ENCODE data around the gene FKBP1A.
"Not testable (repeated sequence)": the region's sequence is repeated elsewhere in the genome, so short reads cannot be mapped to it uniquely, and the experiment has no call there.

Gene FKBP1A

GRCh38 chr20:1364106-1364505 is 28.7 kb downstream of the FKBP1A start:
- DNase-seq (ENCODE audit: low read depth, low spot score), result no peak

- no peak for DNase-seq (ENCODE audit: low read depth, low spot score)
These were observed 29.3 kb downstream of the FKBP1A start for GRCh38 chr20:1363522-1363921.

GRCh38 chr20:1362484-1362883 is 30.4 kb downstream of the FKBP1A start:
- no peak for DNase-seq (ENCODE audit: low read depth, low spot score)

- DNase-seq (ENCODE audit: low read depth, low spot score), result no peak
These were observed 32.6 kb downstream of the FKBP1A start for GRCh38 chr20:1360094-1360846.

DNA sequence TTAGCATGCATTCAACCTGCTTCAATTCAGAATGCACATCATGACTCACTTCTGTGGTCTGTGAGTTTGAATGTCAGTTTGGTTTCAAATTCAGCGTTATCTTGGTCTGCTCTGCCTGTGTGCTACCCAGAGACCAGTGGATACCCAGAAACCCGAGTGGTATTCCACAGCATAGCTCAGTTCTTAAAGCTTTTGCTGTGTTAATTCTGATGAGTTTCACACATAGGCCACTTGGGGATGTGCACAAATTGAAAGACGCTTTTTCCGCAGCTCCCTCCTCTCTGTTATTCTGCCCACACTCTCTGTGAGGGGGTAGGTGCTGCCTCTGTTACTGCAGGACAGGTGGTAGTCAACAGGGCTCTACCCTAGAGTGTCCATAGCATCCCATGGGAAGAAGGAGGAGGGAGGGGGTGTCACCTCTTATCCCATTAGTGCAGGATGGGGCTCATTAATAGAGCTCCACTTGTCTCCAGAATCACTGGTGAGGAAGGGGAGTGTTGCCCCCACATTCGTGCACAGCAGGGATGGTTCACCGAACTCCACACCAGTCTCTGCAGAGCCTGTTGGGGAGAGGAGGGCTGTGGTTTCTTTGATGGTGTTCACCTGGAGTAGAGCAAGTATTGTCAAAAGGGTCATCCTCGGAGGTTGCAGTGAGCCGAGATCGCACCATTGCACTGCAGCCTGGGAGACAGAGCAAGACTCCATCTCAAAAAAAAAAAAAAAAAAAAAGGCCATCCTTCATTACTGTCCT is 34.8 kb downstream of the FKBP1A start:
- DNase-seq (ENCODE audit: low read depth, low spot score), result peak; percentile 16

GRCh38 chr20:1353956-1354355 is 38.9 kb downstream of the FKBP1A start:
- DNase-seq (ENCODE audit: low read depth, low spot score), result no peak

- no peak for DNase-seq (ENCODE audit: low read depth, low spot score)
These were observed 46.4 kb downstream of the FKBP1A start for GRCh38 chr20:1346315-1346969.

- DNase-seq (ENCODE audit: low read depth, low spot score), result no peak
These were observed 47.1 kb downstream of the FKBP1A start for GRCh38 chr20:1345756-1346093.

DNA sequence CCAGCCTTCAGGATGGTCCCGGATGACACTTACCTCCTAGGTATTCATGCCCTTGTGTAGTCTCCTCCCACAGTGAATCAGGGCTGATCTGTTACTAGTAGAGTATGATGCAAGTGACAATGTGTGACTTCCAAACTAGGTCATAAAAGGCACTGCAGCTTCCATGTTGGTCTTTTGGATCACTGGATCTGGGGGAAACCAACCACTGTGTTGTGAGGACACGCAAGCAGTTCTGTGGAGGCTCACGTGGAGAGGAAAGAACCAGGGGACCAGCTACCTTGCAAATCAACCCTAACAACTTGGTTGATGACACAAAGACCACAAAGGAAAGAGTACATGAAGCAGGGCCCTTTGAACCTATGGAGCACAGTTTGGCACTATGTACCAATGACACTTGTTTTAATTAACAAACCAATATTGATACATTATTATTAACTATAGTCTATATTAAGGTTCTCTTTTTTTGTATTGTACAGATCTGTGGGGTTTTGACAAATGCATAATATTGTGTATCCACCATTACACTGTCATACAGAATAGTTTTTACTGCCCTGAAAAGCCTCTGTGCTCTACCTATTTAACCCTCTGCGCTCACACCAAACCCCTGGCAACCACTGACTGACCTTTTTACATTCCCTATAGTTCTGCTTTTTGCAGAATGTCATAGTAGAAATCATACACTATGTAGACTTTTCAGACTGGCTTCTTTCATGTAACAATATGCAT is 47.7 kb downstream of the FKBP1A start:
- no peak for DNase-seq (ENCODE audit: low read depth, low spot score)

- DNase-seq (ENCODE audit: low read depth, low spot score), result not testable (repeated sequence)
These were observed 49.3 kb downstream of the FKBP1A start for GRCh38 chr20:1343446-1344124.

DNA sequence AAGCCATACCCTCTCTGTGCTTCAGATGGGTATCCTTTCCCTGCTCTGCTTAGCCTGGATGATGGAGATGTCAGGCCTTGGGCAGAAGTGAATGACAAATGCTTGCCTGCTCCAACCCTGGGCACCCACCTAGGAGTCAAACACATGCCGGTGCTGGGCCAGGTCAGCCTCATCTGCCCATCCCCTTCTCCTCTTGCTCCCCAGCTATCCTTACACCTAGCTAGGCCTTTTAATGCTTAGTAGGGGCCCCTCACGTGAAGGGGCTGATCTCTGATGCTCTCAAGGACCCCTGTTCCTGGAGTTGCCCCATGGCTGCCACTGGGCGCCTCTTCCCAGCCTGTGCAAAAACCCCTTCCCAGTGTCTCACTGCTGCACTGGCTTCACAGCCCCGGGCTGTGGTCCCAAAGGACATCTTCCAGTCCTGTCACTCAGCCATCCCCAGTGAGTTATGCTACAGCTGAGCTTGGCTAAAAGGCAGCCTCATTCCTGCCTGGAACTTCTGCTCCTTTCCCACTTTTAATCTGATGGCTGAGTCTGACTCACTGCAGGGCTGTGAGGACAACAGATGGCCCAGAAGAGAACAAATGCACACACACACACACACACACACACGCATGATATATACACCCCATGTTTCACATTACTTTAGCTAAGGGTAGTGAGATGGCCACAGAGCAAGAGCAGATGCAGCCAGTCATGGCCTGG is 51.1 kb downstream of the FKBP1A start:
- no peak for DNase-seq (ENCODE audit: low read depth, low spot score)

- DNase-seq (ENCODE audit: low read depth, low spot score), result no peak
These were observed 54.1 kb downstream of the FKBP1A start for GRCh38 chr20:1338801-1339200.

DNA sequence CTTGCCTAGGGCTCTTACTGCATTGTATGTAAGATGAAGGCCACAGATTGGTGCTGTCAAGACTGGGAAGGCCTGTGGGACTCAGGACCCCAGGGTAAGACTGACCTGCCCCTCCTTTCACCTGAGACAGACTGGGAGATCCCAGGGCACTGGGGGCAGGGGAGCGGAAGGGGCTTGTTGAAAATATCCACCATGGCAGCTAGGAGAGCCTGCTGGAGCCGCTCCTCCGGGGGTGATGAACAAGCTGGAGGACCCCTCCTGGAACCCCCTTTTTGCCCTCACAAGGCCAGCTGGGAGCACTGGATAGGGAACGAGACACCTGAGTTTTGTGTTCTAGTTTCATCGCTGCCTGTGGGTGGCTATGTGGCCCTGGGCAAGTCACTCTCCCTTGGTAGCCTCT is 54.8 kb downstream of the FKBP1A start:
- no peak for DNase-seq (ENCODE audit: low read depth, low spot score)

DNA sequence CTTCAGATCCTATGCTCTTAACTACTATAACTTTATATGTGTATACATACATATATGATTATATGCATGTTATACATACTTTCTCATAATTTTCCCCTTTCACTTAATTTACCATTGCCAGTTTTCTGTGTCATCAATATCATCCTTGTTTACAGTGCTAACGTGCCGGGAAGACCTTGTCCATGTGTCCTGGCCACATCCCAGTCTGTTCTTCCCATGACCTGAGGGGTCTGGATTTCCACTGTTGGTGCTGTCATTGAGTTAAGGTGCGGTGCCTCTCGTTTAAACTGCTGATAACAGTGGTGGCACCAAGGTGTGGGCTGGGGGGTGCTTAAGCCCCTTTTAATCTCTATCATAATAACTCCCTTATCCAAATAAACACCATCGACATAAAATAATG is 55.4 kb downstream of the FKBP1A start:
- DNase-seq (ENCODE audit: low read depth, low spot score), result no peak

GRCh38 chr20:1336699-1337367 is 56.0 kb downstream of the FKBP1A start:
- DNase-seq (ENCODE audit: low read depth, low spot score), result no peak

DNA sequence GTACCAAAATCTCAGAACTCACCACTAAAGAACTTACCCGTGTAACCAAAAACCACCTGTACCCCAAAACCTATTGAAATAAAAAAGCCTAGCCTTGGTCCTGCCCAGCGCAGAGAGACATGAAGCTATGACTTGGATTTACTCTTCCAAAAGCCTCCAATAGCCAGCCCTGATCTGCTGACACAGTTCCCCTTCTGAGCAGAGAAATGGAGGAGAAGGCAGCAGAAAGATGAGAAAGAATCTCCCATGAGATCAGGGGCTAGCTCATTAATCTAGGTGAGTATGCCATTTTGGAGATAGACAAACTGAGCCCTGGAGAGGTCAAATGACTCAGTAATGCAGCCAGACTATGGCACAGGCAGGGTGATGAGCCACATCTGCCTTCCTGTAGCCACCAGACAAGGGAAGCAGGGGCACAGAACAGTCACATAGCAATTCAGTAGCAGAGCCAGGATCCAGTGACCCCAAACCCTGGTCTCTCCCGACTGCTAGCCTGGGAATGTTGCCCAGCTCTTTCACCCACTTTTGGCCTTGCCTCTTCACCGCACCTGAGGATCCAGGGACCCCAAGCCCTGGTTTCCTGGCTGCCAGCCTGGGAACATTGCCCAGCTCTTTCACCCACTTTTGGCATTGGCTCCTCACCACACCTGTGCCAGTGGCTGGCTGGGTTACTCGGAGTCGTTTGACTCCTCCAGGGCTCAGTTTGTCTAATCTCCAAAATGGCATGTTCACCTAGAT is 56.7 kb downstream of the FKBP1A start:
- no peak for DNase-seq (ENCODE audit: low read depth, low spot score)

DNA sequence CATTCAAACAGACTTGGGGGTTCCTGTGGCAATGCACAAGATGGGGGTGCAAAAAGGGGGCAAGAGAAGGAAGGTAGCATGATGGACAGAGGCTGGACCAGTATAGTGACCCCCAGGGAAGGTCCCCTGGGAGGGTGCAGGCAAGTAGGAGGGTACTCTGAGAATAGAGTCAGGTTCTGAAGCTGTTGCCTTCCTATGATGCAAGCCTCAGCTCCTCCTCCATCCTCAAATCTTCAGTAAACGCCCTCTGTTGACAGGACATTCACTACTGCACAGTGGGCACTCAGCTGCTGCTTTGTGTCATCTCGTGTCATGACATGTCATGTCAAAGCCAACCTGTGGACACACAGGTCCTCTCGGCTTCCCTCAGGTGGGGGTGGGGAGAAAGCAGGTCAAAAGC is 58.1 kb downstream of the FKBP1A start:
- DNase-seq (ENCODE audit: low read depth, low spot score), result no peak

- DNase-seq (ENCODE audit: low read depth, low spot score), result no peak
These were observed 58.5 kb downstream of the FKBP1A start for GRCh38 chr20:1334370-1334731.

- no peak for DNase-seq (ENCODE audit: low read depth, low spot score)
These were observed 59.1 kb downstream of the FKBP1A start for GRCh38 chr20:1333462-1334369.

All from activated CD4-positive, CD25-positive, alpha-beta regulatory T cell treated with anti-CD3 and anti-CD28 coated beads, Interleukin-2, amount 50 U/mL, for 16 hours (primary cell).